LNCAP (cell line): ENCODE measurements around the gene SUPT3H.

Source experiments
- CTCF ChIP-seq: fragments of 450-650 bp; IDR thresholded peaks from 2 replicates; pipeline ENCODE4 v1.5.1; 2017; ENCODE audit warnings: mild to moderate bottlenecking

Gene SUPT3H

GRCh38 chr6:45032426-45032825, 345.3 kb downstream of the SUPT3H start:
- no peak for TF ChIP-seq CTCF

- TF ChIP-seq CTCF: no peak
Measured at GRCh38 chr6:45031601-45032000, 346.1 kb downstream of the SUPT3H start.

- TF ChIP-seq CTCF: no peak
Measured at GRCh38 chr6:45027126-45027525, 350.6 kb downstream of the SUPT3H start.

- TF ChIP-seq CTCF: no peak
Measured at GRCh38 chr6:45026003-45026516, 351.7 kb downstream of the SUPT3H start.

GRCh38 chr6:45024610-45025009, 353.1 kb downstream of the SUPT3H start:
- TF ChIP-seq CTCF: no peak

GRCh38 chr6:45021676-45022075, 356.1 kb downstream of the SUPT3H start:
- no peak for TF ChIP-seq CTCF

- TF ChIP-seq CTCF: no peak
Measured at GRCh38 chr6:45012687-45013086, 365.0 kb downstream of the SUPT3H start.

GRCh38 chr6:45009576-45009975, 368.2 kb downstream of the SUPT3H start:
- TF ChIP-seq CTCF: no peak
